HG03432 (cell line): ENCODE results near the gene H2BK1.

Source experiments
- ATAC-seq: cut with Tn5 transposase; IDR thresholded peaks from one replicate; pipeline ENCODE4 v1.9.1; 2021; ENCODE audit warnings: mild to moderate bottlenecking, moderate library complexity; ENCODE audit not compliant: unreplicated experiment

The H2BK1 gene

DNA sequence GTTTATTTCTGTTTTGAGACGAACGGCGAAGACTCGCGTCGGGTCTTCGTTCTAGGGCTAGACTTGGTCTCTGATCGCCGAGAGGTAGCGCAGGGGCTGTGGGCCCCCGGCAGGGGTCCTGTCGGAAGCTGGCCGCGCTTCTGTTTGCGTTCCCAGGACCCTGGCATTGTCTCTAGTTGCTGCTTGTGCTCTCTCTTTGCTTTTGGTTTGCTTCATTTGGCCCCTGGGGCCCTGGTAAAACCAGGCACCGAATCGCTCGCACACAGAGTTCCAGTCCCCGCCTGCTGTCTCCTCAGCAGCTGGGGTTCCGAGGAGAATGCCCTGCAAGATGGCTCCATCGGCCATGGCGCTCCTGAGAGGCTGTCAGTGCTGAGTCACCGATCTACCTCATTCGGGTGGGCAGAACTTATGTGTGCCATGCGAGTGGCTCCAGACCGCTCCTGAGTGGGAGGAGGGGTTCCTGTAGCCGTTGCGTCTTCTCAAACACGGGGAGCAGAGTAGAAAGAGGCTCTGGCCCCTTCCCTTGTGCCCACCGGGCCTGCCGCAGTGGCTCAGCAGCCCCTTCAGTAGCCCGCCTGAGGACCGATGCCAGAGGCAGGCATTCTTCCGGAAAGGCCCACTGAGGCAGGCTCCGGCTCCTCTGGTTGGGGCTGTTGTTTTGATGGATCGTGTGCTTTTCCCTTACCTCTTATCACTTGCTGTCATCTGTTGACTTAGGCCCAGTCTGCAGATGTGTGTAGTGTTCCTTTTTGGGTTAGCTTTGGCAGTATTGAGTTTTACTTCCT, 22.8 kb upstream of the H2BK1 start:
- peak; percentile 42 for ATAC-seq

DNA sequence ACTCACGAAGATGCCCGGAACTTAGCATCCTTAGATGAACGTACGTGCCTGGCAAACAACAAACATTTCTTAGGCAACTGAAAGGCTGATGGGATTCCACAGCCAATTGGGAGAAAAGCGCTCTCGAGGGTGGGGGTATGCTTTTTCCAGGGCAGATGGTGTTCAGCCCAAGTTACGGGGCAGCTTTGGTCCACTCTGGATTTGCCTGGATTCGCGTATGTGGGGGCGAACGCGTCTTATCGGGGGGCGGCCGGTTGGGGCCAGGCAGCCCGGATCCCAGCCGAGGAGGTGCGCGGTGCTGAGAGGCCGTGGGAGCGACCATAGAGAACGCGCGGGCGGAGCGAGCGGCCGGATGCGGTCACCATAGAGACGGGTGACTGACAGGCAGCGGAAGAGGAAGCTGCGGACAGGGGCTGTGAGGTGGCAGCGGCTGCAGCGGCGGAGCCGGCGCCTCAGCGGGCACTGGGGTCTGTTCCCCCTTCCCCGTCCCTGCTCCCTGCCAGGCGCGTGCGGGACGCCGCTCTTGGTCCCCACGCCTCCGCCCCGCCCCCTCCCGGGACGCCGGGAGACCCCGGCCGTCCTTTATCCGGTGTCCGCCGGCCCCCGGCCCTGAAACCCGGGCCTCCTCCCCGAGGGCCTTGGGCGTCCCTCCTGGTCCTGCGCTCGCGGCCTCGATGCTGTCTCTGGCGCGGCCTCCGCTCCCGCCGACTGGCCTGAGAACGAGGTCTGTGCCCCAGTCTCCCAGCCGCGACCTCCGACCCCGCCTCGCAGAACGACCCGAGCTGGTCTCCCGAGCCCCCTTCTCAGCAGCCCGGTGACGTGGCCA, 22.0 kb upstream of the H2BK1 start, which contains the start of gene CHPF2:
TSS of gene CHPF2 (plus strand) at position 393 of the 826 bp plus-strand sequence. CDS start 1,529 bp downstream, outside the sequence.
- ATAC-seq, result peak; percentile 97

DNA sequence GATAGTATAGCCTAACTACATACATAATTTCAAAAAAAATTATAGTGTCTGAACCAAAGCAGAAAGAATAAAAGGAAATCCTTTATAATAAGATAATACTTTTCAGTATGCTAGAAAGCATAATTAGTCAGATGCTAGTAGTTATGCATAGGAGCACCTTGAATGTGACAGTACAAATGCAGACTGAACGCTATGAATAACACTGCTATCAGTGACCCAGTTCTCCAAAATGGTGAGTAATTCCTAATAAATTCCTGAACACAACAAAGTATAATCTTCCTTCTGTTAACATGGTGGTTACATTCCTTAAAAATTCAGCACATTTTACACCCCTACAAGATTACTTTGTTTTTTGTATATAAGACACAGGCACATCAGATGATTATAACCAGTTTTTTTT, 20.8 kb upstream of the H2BK1 start:
- no peak for ATAC-seq

DNA sequence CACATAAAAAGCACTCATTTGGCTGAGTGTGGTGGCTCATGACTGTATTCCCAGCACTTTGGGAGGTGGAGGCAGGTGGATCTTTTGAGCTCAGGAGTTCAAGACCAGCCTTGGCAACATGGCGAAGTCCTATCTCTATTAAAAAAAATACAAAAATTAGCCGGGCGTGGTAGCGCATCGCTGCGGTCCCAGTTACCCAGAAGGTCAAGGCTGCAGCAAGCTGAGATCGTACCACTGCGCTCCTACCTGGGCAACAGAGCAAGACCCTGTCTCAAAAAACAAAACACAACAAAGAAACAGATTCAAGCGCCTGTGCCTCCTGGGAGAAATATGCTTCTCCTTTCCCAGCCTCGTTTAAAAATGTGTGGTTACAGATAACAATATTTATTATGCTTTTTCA, 19.0 kb upstream of the H2BK1 start:
- no peak for ATAC-seq

DNA sequence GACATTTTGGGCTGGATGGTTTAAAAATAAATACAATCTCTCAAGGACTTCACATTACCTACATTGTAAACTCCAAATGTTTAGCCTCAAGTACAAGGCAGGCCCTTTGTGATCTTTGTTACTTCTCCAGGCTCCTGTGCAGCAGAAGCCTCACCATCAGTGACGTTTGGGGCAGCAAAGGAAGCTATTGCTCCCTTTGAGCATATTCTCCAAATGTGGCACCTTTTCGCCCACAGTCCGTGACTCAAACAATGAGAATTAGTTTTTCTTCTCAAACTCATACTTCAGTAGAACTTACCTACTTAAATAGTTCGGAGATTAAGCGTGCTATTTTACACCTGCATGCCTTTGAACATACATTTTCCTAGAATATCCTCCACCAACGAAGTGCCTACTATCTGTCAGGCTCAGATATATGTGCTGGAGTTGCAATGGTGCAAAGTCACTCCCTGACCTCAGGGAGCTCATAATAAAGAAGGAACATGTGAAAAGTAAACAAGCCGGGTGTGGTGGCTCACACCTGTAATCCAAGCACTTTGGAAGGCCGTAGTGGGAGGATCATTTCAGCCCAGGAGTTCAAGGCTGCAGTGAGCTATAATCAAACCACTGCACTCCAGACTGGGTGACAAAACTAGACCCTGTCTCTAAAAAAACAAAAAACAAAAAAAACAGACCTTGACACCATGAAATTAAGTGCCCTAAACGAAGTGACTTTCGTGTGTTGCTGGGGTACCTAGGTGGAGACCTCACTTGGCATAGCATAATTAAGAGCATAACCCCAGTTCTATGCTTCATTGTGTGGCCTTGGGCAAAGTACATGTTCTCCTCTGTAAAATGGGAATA, 18.0 kb upstream of the H2BK1 start:
- no peak for ATAC-seq

DNA sequence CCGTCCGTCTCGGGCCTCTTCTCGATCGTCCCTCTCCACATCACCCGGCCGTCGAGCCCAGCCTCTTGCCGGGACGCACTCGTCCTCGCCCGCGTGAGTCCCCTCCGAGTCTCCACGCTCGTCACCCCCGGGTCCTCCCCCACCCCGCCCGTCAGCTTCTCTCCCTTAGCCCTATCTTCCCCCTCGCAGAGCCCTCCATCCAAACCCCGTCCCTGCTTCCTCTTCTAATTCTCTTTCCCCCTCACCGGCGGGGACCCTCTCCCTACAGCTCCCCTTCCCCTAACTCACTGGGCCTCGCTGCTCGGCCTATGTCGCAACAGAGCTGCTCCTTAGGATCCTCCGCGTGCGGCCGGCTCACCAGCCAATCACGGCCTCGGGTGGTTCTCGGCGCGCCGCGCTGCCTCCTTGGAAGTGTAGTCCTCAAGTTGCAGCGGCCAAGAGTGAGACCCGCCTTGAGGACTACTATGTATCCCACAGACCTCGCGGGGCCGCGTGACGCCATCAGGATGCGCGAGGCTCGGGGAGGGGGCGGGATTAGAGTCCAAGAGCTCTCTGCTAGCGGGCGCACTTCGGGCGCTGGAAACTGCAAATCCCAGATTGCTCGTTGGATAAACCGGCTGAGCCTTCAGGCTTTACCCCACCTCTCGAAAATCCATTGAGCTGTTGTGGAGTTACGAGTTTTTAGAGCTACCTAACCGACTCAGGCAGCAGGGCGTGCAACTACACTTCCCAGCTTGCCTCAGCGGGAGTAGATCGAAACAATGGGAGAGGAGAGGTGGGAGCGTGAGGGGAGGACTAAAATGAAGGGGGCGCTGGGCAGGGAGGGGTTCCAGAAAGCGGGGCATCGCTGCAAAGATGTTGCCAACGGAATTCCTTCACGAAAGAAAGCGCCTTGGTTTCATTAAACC, 16.8 kb upstream of the H2BK1 start, which contains the start of gene ABCF2:
TSS of gene ABCF2 (minus strand) at position 331 of the 908 bp plus-strand sequence. CDS start 747 bp downstream, outside the sequence.
- peak; percentile 100 for ATAC-seq

DNA sequence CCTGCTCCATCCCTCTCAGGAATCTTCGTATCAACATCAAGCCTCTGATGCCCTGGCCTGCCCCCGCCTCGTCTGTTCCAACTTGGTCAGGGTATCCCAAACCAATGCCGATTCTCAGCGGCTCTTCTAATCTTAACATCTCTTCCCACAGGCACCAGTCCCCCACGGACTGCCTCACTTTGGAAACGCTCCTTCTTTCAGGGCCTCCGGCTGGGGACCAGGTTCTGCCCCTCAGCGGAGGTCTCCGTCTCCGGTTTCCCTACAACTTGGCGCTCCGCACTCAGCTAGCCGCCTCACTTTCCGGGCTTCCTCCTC, 16.2 kb upstream of the H2BK1 start:
- ATAC-seq, result peak; percentile 13

DNA sequence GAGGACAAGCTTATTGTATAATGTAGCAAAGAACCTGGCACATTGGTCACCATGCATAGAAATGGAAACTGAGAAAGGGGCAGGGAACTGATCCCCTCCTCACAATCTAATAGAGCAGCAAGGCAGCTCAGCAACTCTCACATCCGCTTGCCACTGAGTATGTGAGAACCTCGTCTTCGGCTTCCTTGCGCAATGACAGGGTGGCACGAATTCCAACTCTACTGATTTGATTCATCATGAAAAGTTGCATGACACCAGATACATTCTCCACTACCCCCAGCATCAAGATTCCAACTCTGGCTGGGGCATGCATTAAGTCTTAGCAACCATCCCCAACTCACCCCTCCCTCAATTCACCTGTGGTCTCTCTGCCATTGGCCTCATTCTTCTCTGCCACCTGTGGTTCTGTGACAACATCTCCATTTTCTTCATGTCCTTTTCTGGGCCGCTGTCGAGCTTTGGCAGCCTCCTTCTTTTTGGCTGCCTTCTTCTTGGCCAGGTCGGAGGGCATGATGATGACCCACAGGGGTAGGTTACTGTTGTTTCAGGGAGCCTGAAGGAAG, 15.7 kb upstream of the H2BK1 start:
- no peak for ATAC-seq

DNA sequence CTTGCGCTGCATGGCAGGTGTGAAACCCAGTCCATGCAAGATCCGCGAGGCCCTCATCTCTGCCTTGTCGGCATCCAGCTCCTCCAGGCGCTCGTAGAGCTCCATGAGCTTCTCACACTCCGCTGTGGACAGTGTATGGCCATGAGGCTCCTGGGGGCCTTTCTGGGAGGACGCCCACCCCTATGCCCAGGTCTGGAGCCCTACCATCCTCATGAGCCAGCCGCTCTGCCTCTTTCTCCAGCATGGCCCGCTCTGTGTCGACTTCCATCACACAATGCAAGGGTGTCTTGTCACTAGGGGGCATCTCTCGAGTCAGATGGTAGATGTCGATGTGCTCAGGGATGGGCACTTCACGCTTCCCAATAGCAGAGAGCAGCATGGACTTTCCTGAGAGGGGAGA, 13.4 kb upstream of the H2BK1 start:
- no peak for ATAC-seq

DNA sequence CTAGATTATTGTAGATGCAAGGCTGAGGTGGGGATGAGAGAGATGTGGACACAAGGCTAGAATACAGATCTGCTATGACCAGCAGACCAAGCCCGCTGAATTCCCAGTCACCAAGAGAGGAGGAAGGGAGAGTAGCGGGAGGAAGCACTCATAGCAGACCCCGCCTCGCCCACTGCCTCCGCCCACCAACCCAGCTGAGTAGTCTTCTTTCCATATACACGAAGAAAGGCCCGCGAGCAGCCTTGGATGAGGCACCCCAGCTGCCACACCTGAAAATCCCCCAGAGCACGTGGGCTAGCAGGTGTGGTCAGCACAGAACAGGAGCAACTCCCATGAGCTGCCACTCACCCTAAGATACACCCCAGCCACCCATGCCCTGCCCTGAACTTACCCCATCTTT, 7.9 kb upstream of the H2BK1 start:
- no peak for ATAC-seq

DNA sequence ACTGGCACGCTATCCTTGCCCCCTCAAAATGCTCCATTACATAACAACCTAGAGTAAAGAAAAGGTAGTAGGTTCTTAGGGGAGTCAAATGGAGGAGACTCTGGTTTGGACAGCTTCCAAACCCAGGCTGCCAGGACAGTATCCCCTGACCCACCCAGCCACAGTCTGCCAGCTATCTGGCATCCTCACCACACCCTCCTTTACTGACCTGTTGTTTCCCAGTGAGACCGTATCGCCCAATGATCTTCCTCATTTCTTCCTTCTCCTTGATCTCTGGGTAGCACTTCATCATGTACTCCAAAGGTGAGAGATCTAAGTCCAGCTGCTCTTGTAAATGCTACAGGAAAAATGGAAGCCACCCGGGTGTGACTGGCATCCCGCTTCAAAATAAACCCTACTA, 5.1 kb upstream of the H2BK1 start:
- ATAC-seq, result no peak

DNA sequence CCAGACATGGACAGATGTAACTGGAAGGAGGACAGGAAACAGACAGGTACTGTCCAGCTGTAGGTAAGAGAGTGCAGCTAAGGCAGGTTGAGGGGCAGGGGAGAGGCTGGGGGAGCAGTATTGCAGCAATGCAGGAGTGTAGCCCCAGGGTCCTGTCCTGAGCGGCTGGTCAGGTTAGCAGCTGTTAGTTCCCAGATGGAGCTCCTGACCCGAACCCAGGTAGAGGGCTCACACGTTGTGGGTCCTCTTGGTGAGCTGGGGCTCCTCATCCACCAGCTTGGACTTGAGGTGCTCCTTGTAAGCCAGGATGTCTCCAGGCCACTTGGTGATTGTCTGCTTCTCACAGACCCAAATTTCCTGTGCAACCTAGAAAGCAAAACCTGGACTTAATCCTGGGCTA, 3.5 kb upstream of the H2BK1 start:
- no peak for ATAC-seq

DNA sequence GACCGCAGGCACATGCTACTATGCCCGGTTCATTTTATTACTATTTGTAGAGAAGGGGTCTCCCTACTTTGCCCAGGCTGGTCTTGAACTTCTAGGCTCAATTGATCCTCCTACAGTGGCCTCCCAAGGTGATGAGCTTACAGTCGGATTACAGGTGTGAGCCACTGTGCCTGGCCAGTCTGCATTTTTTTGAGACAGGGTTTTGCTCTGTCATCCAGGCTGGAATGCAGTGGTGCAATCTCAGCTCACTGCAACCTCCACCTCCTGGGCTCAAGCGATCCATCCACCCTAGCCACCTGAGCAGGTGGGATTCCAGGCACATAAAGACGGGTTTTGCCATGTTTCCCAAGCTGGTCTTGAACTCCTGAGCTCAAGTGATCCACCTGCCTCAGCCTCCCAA, 2.3 kb upstream of the H2BK1 start:
- no peak for ATAC-seq

DNA sequence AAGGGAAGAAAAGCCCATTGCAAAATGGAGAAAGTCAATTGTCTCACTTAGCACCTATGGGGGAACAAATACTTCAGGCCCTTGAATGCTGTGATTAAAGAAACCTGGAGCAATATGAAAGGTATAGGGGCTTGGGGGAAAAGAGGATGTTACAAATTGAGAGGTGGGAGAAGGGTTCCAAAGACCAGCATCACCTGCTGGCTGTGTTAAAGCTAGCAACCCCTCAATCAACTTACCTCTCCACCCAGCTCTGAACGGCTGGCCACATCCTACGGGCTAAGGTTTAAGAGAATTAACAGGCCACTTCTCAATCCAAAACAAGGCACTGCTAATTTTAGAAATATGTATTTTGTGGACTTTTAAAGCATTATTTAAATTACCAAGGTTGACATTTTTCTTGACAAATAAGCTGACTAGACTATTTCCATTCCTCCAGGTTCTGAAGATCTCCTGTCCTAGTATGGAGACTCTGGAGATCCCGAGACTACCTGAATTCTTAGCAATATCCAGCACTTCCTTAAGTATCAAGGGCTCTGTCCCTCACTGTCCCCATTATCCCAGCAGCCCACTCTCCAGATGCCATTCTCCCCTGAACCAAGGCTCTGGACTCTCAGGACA, 976 bp upstream of the H2BK1 start:
- no peak for ATAC-seq

DNA sequence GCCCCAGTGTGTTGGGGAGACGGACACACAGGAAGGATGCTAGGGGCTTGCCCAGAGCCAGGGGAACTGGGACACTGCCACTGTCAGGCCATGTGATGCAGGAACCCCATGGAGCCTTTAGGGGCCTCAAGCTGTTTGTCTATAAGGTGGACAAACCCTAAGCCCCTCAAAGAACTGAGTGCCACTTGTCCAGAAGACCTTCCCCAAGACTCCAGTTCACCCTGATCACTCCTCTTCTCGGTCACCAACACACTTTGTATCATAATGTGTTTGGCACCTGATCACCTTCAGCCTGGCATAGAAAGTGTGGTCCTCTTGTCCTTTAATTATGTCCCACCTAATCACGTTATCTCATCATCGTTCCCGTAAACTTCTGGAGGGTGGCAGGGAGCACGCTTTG, 700 bp downstream of the H2BK1 start:
- ATAC-seq, result no peak

DNA sequence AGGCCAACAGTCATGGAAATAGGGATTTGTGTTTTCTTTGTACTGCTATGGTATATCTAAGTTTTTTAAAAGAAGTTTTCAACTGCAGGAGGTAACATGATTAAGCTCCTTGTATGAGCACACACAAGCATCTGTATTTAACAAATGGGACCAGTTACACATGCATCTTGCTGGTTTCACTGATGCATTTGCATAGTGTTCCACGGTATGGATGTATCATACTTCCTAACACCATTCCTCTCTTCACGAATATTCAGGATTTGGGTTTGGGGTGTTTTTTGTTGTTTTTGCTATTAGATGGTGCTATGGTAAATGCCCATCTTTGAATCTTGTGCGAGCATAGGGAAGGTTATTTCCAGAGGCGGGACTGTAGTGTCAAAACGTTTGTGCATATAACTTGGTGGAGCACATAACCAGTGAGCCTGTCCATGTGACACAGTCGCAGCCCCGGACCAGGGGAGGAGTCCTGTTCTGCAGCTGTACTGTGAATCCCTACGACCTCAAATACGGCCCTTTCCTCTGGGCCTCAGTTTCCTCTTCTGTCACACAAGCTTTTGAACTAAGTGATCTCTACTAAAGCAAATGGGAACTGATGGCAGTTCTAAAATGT, 1.9 kb downstream of the H2BK1 start:
- ATAC-seq, result no peak

DNA sequence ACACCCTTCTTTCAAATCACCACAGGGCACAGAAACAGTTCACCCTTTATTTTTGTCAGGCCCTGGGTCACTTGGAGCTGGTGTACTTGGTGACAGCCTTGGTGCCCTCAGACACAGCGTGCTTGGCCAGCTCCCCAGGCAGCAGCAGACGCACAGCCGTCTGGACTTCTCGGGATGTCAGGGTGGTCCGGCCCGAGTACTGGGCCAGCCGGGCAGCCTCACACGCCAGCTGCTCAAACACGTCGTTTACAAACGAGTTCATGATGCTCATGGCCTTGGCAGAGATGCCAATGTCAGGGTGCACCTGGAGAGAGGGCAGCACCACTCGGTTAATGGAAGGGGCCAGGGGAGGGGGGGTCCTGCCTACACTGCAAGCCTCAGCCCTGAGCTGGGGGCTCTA, 2.5 kb downstream of the H2BK1 start:
- no peak for ATAC-seq

DNA sequence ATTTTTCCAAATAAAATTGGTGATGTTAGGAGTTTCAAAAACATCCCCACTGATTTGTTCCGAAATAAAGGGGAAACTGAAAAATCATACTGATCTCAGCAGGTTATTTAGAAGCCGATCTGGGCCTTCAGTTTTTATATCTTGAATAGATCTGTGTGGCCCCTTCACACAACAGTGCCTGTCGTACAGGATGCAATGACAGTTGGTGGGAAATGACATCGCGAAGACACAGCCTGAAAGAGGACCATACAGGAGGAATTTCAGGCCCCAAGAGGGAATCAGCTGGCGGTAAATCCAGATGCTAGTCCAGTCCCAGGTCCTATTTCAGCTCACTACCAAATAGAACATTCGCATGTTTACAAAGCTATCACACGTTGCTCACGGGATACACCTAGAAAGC, 3.0 kb downstream of the H2BK1 start:
- ATAC-seq, result no peak

DNA sequence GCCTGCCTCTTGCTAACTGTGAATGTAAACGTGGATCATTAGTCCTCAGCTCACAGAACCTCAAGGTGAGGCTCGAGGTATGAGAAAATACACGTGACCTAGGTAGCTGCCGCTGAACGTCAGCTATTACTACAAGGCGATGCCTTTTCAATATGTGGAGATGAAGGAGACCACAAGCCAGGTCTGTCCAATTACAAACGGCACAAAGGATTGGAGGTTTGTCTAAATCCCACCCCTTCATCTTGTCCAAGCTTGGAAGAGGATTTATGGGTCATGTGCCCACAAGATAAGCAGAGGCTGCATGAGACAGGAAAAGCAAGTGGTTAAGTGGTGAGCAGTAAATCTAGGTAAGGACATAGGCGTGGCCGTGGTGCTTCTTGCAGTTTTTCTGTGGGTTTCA, 3.4 kb downstream of the H2BK1 start:
- ATAC-seq, result no peak
